ENCODE results near the gene HID1. TPM values are rescaled to one million over a fixed set of nuclear protein-coding genes. Genes with fewer than 3 reads are reported as not detected.
A peak's percentile ranks its signal among the peaks of the same experiment; 100 is the strongest.
"Not testable (repeated sequence)": the region's sequence is repeated elsewhere in the genome, so short reads cannot be mapped to it uniquely, and the experiment has no call there.

HID1 gene
- polyA plus RNA-seq, 12 donors: 4.1 to 16.4 (median 7.0) TPM; not detected in 1

DNA sequence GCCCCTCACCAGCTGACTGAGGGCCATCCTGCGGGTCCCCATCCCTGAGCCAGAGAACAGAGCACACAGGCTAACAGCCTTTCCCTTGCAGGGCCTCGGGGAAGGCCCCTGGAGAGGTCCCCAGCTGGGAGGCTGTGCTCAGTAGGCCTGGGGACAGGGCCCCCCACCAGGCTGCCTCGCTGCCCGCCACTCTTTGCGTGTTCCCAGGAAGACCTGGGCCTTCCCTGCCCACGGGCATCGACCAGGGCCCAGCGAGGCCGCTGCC, 785 bp downstream of the HID1 start:
- DNase-seq: no peak

DNA sequence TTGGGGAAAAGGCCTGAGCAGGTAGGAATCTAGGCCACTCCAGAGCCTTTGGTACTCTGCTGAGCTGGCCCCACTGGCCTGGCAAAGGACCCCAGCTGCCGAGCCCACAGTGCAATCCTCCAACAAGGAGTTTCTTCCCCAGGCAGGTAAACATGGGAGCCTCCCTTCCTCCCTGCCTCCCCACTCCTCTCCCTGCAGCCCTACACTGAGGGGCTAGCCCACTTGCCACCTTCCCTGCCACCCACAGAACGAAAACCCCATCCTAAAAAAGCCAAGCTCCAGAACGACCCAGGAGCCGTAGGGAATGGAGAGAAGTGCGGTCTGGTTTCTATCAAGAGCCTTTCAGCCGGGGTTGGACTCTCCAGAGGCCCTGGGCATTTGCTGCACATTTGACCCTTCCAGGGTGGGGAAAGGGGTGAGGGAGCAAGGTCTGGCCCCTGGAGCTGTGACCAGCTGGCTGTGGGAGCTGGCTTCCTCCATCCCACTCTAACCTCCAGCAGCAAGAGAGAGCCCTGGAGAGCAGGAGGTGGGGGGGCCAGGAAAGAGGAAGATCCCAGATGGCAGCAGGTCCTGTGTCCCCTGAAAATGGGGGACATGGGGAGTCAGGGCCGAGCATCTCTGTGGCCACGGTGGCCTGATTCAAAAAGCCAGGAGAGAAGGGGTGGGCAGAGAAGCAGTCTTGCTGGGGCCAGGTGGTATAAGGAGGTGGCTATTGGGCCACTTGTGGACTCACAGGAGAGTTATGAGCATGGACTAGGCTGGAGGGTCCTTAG, 1.3 kb downstream of the HID1 start:
- no peak for DNase-seq

DNA sequence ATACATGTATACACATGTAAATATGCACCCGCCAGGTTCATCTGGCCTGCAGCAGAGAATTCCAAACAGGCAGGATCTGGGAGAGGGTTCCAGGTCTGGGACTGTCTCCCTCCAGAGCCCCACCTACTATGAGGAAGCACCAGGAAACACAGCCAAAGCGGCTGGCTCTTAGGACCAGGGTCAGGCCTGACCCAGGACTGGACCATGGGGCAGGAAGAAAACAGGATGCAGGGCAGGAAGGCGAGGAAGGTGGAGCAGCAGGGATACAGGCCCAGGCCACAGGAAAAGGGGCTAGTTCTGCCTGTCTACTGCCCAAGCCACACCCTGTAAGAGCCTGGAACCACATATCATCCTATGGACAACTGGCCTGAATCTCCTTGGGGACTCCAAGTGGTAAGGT, 2.2 kb downstream of the HID1 start:
- DNase-seq: no peak

DNA sequence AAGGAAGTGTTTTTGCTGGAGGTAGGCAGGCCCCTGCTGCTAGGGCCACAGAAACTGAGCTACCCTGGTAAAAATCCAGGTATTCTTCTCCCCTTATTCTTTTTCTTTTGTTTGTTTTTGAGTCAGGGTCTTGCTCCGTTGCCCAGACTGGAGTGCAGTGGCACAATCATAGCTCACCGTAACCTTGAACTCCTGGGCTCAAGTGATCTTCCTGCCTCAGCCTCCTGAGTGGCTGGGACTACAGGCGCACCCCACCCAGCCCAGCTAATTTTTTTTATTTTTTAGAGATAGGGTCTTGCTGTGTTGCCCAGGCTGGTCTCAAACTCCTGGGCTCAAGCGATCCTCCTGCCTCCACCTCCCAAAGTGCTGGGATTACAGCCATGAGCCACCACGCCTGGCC, 3.1 kb downstream of the HID1 start:
- DNase-seq: not testable (repeated sequence)

DNA sequence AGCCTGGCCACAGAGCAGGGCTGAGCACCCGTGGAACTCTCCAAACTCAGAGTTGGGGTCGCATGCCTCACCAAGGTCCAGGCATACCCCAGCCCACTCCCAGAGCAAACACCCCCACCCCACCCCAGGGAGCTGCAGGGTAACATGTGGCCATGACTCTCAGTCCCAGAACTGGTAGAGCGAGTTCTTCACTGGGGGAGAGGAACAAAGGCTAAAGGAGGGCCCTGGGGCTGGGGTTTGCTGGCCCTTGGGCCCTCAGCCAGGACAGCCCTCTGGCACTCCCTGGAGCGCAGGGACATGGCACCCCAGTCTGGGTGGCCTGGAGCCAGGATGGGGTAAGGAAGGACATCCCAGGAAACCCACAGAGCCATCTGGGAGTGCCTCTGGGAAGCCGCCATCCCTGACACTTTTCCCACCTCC, 4.2 kb downstream of the HID1 start:
- no peak for DNase-seq

DNA sequence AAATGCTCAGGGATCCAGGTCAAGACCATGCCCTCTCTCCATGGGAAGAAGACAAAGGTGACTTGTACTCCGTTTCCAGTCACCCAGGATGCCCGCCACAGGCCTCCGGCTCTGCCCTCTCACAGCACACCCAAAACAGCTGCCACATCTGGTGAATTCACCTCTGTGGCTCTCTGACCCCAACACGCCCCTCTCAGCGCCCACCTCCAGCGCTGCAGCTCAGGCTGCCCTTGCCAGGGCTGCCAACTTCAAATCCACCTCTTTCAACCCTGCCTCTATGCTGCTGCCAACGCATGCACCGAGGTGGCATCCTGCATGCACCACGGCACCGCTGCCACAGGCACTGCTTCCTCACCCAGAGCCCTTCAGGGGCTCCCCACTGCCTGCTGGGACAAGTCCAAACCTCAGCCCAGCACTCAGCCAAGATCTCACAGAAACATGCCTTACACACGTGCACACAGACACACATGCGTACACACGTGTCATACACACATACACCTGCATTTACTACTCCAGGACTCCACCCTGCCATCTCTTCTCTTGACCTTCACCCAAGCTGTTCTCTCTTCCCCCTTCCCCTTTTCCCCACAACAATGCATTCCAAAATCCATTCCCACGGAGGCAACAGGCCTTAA, 7.5 kb downstream of the HID1 start:
- no peak for DNase-seq

DNA sequence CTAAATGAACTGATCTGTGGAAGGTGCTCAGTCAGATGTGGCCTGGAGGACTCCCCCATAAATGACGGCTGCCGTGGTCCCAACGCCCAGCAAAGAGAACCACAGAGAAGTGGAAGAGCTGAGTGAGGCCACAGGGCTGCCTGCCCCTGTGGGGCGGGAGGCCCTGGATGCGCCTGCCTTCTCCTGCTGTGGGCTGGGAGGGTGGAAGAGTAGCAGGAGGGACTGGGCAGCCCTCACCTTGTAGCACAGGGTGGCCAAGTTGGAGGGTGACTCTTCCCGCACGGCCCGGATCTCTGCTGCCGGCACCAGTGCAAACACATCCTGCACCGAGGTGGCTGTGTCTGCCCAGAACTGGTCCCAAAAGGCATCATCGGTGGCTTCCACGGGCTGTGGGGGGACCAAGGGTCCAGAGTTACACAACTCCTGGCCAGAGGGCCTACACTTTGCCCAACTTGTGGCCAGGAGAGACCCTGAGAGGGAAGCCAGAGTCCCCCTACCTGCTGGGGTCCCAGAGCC, 8.3 kb downstream of the HID1 start:
- no peak for DNase-seq

DNA sequence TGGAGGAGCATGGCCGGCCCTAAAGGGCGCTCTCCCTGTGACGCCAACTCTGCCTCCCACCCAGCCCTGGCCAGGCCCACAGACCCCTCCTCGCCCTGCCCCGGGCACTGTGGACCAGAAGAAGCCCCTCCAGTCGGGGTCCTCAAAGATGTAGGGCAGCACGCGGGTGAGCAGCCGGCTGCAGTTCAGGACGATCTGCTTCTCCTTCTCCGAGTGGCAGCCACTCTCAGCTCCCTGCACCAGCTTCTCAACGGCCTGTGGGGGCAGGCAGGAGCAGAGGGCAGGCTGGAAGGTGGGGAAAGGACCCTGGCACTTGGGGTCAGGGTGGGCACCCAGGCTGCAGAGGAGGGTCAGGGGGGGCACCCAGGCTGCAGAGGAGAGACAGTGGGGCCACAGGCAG, 8.9 kb downstream of the HID1 start:
- no peak for DNase-seq

DNA sequence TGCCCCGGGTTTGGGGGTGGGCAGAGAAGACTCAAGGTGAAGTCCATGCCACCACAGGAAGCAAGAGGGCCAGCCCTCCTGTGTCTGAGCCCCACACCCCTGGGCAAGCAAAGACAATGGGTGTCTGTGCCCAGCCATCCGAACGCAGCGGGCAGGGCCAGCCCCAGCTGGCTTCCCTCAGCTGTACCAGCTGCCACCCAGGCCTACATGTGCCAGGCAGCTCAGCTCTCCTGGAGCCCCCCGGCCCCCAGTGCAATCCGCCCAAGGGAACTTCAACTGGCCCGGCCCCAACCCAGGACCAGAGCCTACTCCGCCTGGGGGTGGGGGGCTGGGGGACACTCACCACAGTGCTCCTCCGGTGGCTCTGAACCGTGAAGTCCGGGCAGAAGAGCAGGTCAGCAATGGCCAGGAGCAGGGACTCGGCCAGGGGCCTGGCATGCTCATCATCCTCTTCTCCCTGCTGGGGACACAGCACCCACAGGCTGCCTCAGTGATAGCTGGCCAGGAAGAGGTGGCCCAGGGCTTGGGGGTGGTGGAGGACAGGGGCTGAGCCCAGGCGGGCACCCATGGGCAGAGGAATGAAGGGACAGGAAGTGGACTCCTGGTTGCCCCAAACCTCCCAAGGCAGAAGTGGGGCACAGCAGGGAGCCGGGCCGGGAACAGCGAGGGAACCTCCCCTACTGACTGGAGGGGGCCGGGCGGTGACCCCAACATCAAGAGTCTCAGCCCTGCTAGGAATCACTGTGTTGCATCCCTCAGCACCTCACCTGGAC, 9.8 kb downstream of the HID1 start:
- DNase-seq: no peak

DNA sequence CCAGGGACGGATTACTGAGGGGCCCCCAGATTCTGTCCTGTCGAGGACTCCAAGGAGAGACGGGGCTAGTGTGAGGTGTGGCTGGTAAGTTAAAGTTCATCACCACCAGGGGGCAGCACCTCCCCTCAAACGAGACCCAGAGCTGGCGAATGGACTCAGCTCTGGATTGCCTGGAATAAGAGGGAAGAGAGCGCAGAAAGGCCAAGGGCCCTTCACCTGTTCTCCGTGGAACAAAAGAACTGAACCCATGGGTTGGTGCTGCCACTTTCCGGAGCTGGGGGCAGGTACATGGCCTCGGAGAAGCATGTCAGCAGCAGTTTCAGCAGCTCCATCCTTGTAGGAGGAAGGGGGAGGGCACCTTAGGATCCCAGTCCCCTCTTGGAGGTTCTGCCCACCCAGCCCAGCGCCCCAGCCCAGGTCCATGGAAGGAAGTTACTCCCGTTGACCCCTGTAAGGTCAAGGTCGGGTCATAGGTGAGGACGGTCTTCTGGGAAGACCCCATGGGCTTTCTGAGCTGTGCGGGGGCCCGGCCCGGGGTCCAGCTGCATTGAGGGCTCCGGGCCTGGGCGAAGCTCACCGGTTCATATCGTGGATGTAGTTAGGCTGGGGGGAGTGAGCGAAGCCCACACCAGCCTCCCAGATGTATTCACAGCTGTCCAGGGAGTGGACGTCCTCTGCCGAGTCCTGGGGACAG, 10.8 kb downstream of the HID1 start:
- DNase-seq: peak; percentile 89

DNA sequence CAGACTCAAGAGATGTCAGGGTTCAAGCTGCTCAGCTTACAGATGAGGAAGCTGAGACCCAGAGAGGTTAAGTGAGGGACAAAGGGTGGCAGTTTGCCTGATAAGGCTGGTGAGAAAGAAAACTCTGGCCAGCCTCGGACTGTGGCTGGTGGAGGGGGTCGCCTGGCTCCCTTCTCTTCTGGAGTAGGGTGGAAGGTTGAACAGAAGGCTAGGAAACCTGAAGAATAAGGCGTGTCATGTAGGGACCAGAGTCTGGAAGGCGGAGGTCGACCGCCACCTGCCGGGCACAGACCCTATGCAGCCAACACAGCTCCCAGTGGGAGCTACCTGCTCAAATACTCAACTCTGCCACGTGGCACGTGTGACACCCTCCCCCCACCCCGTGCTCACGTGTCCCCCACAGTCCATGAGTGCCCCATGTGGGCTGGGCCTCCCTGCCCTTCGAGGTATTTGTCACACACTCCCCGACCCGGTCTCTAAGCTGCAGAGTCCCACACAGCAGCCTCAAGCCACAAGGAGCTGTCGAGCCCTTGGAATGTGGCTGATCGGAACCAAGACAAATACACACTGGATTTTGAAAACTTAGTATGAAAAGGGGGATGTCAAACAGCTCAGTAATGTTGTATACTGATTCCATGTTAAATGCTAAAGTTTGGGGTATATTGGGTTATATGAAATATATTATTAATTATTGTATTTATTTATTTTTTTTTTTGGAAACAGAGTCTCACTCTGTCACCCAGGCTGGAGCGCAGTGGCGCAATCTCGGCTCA, 11.8 kb downstream of the HID1 start:
- DNase-seq: no peak

DNA sequence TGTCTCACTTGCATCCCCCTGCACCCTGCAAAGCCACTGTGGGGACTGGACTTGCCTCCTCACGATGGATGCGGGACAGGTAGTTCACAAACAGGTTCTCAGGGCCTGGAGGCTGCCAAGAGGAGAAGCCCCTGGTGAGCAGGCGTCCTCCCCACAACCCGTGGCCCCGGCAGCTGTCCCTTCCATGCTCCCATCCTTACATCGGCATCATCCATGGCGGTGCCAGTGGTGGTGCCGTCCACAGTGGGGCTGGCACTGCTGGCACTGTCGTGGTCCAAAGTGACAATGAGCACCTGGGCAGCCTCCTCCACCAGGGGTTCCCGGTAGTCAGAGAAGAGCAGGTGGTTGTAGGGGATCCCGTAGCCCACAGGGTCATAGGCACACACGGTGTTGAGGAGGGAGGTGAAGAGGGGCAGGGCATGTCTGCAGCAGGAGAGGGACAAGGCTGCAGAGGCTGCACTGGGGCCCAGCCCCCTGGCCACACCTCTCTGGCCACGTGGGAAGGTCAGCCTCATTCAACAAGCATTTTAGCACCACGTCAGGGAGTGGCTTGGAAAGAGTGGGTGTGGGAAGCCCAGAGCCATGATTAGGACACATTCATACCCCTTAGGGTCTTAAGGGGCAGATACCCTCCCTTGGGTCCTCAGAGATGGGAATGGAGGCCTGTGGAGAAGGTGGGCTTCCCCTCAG, 12.6 kb downstream of the HID1 start:
- DNase-seq: no peak

DNA sequence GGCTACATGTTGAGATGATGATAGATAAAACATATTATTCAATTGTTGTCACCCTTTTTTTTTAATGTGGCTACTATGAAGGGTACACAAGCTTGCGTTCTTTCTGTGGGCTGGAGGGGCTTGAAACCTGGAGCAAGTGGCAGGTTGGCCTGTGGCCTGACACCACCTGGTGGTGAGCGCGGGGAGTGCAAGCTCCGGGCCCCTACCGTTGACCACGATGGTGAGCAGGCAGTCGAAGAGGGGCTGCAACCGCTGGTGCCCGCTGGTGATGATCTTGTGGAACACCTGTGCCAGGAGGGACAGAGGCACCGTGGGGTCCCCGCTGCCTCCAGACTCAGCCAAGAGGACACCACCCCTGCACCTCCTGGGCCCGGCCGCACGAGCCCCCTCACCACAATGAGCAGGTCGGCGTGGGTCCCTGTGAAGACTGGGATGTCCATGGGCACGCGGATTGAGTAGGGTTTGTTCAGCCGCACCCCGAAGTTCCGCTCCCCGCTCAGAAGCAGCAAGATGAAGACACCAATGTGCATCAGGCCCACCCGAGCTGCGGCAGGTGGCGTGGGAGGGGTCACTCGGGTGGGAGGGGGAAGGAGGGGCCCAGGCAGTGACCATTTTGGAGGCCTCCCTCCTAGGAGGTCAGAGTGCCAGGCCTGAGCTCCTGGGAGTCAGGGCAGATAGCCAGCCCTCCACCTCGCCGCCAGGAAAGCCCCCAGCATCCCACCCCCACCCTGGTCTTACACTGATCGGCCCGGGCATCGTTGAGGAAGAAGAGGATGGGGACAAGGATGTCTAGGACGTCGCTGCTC, 14.4 kb downstream of the HID1 start:
- peak; percentile 53 for DNase-seq

DNA sequence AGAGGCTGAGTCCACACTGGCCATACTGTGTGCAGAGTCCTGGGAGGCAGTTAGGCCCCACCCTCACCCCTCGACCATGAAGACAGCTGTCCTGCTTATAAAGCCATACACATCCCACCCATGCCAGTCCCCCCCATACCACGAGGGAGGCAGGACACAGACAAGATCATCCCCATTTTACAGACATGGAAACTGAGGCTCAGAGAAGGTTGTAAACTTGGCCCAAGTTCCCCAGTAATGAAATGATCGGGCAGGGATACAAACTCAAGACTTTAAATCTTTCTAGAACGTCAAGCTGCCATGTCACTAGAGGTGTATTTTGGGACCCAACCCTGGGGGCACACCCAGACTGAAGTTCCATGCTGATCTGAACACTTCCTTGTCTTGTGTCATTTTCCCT, 16.5 kb downstream of the HID1 start:
- DNase-seq: no peak

DNA sequence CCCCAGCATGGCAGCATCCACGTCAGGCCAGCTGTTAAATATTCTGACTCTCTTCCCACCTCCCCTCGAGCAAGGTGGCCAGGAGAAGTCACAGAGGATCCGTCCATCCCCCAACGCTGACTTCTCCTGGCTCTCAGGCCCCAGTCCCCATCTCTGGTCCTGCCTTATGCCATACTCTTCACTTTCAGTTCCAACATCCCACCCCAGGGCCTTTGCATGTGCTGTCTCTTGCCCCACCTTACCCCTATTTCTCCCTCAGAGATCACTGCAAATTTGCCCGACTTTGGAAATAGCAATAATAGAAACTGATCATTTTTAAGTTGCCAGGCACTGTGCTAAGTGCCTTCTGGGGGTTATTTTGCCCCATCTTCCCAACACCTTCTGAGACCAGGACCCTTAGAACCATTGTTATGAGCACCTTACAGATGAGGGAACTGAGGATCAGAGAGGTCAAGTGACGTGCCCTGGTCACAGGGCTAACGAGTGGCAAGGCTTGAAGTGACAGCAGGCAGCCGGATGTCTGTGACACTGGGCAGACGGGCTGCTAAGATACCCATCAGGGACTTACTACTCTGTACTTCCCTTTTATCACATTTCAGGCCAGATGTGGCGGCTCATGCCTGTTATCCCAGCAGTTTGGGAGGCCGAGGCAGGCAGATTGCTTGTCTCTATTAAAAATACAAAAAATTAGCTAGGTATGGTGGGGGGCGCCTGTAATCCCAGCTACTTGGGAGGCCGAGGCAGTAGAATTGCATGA, 17.7 kb downstream of the HID1 start:
- DNase-seq: no peak

DNA sequence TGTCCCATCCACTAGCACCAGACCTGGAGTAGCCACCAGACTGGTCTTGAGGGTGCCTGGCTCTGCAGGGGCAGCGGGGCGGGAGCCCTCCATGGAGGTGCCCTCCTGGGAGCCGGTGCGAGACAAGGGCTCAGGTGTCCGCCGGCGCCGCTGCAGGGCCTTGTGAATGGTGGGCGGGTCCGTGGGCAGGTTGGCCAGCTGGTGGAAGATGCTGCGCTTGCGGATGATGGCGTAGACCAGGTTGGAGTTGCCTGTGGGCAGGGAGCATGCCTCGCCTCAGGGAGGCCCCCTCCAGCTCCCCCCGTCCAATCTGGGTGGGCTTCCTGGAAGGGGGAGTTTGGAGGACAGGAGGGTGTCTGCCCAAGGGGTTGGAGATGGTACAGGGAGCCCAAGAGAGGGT, 18.4 kb downstream of the HID1 start:
- DNase-seq: no peak

DNA sequence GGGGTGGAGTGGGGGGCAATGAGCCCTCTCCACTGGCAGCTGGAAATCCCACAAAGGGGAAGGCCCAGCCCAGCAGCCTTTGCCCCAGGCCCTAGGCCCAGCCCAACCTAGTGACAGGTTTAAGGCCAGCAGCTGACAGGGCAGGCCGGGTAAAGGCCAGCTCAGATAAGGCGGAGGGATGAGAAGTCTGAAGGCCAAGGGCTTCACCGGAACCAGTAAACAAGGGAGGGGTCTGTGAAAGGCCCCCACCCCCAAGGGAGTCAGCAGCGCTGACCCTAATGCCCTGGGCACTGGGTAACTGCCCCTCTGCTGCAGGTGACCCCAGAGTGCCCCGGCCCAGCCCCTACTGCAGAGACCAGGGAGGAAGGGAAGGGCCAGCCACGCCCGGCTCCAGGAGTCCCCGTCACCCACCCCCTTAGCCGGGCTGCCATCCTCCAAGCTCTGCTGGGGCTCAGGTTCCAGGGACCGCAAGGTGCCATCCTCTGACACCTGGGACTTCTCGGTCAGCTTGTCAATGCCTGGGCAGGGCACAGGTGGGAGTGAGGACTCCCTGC, 19.3 kb downstream of the HID1 start:
- DNase-seq: no peak

DNA sequence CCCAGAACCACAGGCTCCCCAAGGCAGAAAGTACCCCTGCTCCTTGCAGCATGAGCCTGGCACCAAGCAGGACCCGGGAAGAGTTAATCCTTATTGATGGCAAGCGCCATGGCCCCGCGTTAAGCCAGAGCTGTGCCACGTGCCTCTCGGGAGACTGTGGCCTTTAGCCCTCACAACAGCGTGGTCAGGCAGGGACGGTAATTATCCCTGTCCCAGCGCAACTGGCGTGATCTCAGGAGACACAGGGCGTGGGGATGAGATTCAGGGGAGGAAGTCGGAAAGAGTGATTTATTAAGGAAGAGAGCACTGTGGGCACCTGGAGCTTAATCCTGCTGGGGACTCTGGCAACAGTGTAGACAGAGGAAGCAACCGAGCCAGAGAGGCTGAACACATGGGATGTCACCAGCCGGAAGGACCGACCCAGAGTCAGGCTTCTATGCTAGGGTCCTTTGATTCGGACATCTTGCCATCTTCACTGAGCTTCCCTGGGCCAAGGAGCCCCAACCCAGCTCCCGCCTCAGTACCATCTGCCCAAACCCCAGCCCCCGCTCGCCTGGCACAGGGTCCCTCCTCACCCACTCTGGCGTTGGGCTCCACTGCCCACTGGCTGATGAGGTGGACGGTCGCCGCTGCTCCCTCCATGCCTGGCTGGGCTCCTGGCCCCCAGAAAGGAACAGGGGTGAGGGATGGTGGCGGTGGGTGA, 20.0 kb downstream of the HID1 start:
- no peak for DNase-seq

Measured in muscle of arm (tissue), 12 donors.